Endodermal cell (in vitro differentiated cells): ENCODE measurements around the gene ARID5A. TPM values are rescaled to one million over a fixed set of nuclear protein-coding genes. Genes with fewer than 3 reads are reported as not detected.

Source experiments
- DNase-seq: peaks from one replicate; pipeline ENCODE4 v3.0.0-alpha.2; 2017
- H3K27ac ChIP-seq: 2 replicates; pipeline ENCODE4 v1.5.1; 2013; ENCODE audit warnings: mild to moderate bottlenecking, low read depth, low read length, moderate library complexity
- H3K27me3 ChIP-seq: 2 replicates; pipeline ENCODE4 v1.6.1; 2013; ENCODE audit warnings: mild to moderate bottlenecking, low read length, moderate library complexity; ENCODE audit not compliant: insufficient read depth, control insufficient read depth, poor library complexity, severe bottlenecking
- H3K36me3 ChIP-seq: 2 replicates; pipeline ENCODE4 v1.7.0; 2013; ENCODE audit warnings: mild to moderate bottlenecking, low read length, moderate library complexity; ENCODE audit not compliant: control insufficient read depth, insufficient read depth
- H3K4me1 ChIP-seq: one replicate; pipeline ENCODE4 v1.7.0; 2013; ENCODE audit warnings: low read length; ENCODE audit not compliant: control insufficient read depth, insufficient read depth
- H3K4me3 ChIP-seq: 2 replicates; pipeline ENCODE4 v1.5.1; 2013; ENCODE audit warnings: mild to moderate bottlenecking, low read length, moderate library complexity
- H3K9ac ChIP-seq: 2 replicates; pipeline ENCODE4 v1.6.1; 2013; ENCODE audit warnings: mild to moderate bottlenecking, low read length, moderate library complexity; ENCODE audit not compliant: poor library complexity, severe bottlenecking; ENCODE audit errors: extremely low read depth
- H3K9me3 ChIP-seq: 2 replicates; pipeline ENCODE4 v1.6.1; 2013; ENCODE audit warnings: mild to moderate bottlenecking, low read length, moderate library complexity; ENCODE audit not compliant: control insufficient read depth
- H3K27ac Mint-ChIP-seq: 2 replicates; pipeline ENCODE4 v1.8.0; 2020; ENCODE audit warnings: mixed read lengths
- H3K27me3 Mint-ChIP-seq: 2 replicates; pipeline ENCODE4 v1.8.0; 2021; ENCODE audit warnings: mild to moderate bottlenecking, mixed read lengths; ENCODE audit not compliant: insufficient read depth
- H3K36me3 Mint-ChIP-seq: 2 replicates; pipeline ENCODE4 v1.8.0; 2020; ENCODE audit warnings: low read depth, mixed read lengths
- H3K4me1 Mint-ChIP-seq: 2 replicates; pipeline ENCODE4 v1.8.0; 2020; ENCODE audit warnings: mixed read lengths
- H3K4me3 Mint-ChIP-seq: 2 replicates; pipeline ENCODE4 v1.8.0; 2020; ENCODE audit warnings: mild to moderate bottlenecking, moderate library complexity, mixed read lengths
- H3K9me3 Mint-ChIP-seq: 2 replicates; pipeline ENCODE4 v1.8.0; 2020; ENCODE audit warnings: mild to moderate bottlenecking, mixed read lengths
- CTCF ChIP-seq: fragments of 200-600 bp; sonication (generic); conservative IDR thresholded peaks from 2 replicates; pipeline ENCODE4 v1.5.0; 2021; ENCODE audit warnings: antibody characterized with exemption, mild to moderate bottlenecking
- WGBS, 2 experiments: methylation state at CpG; one replicate each; pipeline versions ENCODE4 v1.1.5 to v1.1.7; 2013; ENCODE audit warnings: missing lambda C conversion rate in 2 of 2, mixed read lengths in 1 of 2; ENCODE audit not compliant: insufficient coverage in 1 of 2, insufficient read length in 1 of 2; 5-methylcytosine and 5-hydroxymethylcytosine counted together
- total RNA-seq, 2 donors: library from RNA; stranded (reverse); fragmentation: NEBNext Ultra II Directional in 1 of 2; extraction: Animal tissue kit (Norgen Biotek cat#: 25700) in 1 of 2; gene quantifications; 2 replicates in 1 of 2; 3 replicates in 1 of 2; pipeline ENCODE4 v1.2.1, GENCODE V29; 2021

Gene ARID5A
- total RNA-seq, 2 donors from 2014 or later, result 1.8 to 3.5 TPM

GRCh38 chr2:96541398-96542152, 5.0 kb downstream of the ARID5A start:
- no peak overlapping the region for H3K27ac ChIP-seq
- H3K4me3 ChIP-seq, result no peak overlapping the region
- H3K27me3 ChIP-seq, result peaks cover 23% of the 10 kb centered on the region
- peak; percentile 38 for DNase-seq
- H3K36me3 ChIP-seq, result no peaks in the 10 kb centered on the region
- WGBS, 2 experiments, result 92% methylated on average over 4 of the region's 4 CpGs; no CpG with 5 or more reads in 1 of the 2 experiments
- Mint-ChIP-seq H3K27ac (no peak overlapping the region), H3K4me3 (no peak overlapping the region), H3K27me3 (peaks cover 20% of the 10 kb centered on the region), H3K36me3 (no peaks in the 10 kb centered on the region), H3K4me1 (peaks cover 22% of the 10 kb centered on the region), H3K9me3 (peaks cover 2% of the 10 kb centered on the region)
- no peak for TF ChIP-seq CTCF
- H3K4me1 ChIP-seq, result no peaks in the 10 kb centered on the region
- peaks cover 7% of the 10 kb centered on the region for H3K9me3 ChIP-seq
- no peak overlapping the region for H3K9ac ChIP-seq

GRCh38 chr2:96542357-96542977, 5.9 kb downstream of the ARID5A start:
- Histone ChIP-seq H3K27me3 (peaks cover 18% of the 10 kb centered on the region), H3K36me3 (no peaks in the 10 kb centered on the region), H3K4me1 (no peaks in the 10 kb centered on the region), H3K9ac (no peak overlapping the region), H3K9me3 (peaks cover 7% of the 10 kb centered on the region), H3K4me3 (no peak overlapping the region), H3K27ac (no peak overlapping the region)
- no peak overlapping the region for H3K27ac Mint-ChIP-seq
- H3K4me3 Mint-ChIP-seq, result no peak overlapping the region
- no peak for TF ChIP-seq CTCF
- peaks cover 22% of the 10 kb centered on the region for H3K4me1 Mint-ChIP-seq
- 87 to 89% methylated on average over 5 to 8 of the region's 8 CpGs for WGBS, 2 experiments
- DNase-seq, result peak; percentile 35
- peaks cover 2% of the 10 kb centered on the region for H3K9me3 Mint-ChIP-seq
- peaks cover 15% of the 10 kb centered on the region for H3K27me3 Mint-ChIP-seq
- H3K36me3 Mint-ChIP-seq, result no peaks in the 10 kb centered on the region

- Histone ChIP-seq H3K4me3 (no peak overlapping the region), H3K9ac (no peak overlapping the region), H3K36me3 (no peaks in the 10 kb centered on the region), H3K27me3 (no peaks in the 10 kb centered on the region), H3K27ac (no peak overlapping the region), H3K4me1 (no peaks in the 10 kb centered on the region), H3K9me3 (peaks cover 7% of the 10 kb centered on the region)
- peaks cover 2% of the 10 kb centered on the region for H3K9me3 Mint-ChIP-seq
- H3K27me3 Mint-ChIP-seq, result no peaks in the 10 kb centered on the region
- no peak overlapping the region for H3K4me3 Mint-ChIP-seq
- peaks cover 1% of the 10 kb centered on the region for H3K36me3 Mint-ChIP-seq
- 83 to 85% methylated on average over 4 to 5 of the region's 5 CpGs for whole genome bisulfite sequencing, 2 experiments
- peak; percentile 38 for DNase-seq
- no peak for TF ChIP-seq CTCF
- no peak overlapping the region for H3K27ac Mint-ChIP-seq
- no peaks in the 10 kb centered on the region for H3K4me1 Mint-ChIP-seq
Measured at GRCh38 chr2:96546321-96546720, 9.8 kb downstream of the ARID5A start.
